ENCODE data around the gene ROR2. TPM values are rescaled to one million over a fixed set of nuclear protein-coding genes. Genes with fewer than 3 reads are reported as not detected.

The ROR2 gene
- total RNA-seq, 3 donors from 2014 or later (not counting 1 experiment from before 2014, with no cell fraction given) = 1.7 TPM; not detected in 2

DNA sequence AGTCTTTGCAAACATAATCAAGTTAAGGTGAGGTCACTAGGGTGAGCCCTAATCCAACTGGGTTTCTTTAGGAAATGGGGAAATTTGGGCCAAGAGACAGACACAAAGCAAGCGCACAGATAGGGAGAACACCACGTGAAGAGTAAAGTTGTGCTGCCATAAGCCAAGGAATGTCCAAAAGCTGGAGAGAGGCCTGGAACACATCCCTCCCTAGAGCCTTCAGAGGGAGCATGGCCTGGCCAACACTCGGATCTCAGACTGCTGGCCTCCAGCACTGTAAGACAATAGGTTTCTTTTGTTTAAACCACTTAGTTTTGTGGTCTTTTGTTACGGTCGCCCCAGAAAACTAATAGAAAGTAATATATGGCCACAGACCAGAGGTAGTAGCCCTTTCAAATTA is 8.1 kb upstream of the ROR2 start:
- intact Hi-C loops (cut with micrococcal nuclease) = no loop called here
- Histone ChIP-seq H3K4me3 (ENCODE audit: low read length) (no peak overlapping the region), H3K27me3 (ENCODE audit: control insufficient read depth, insufficient read depth, low read length) (no peaks in the 10 kb centered on the region), H3K27ac (ENCODE audit: low read length) (no peak overlapping the region), H3K9me3 (ENCODE audit: control insufficient read depth, insufficient read depth, low read length) (no peaks in the 10 kb centered on the region), H3K4me1 (ENCODE audit: control insufficient read depth, insufficient read depth, low read length) (no peaks in the 10 kb centered on the region), H3K36me3 (ENCODE audit: control insufficient read depth, insufficient read depth, low read length) (no peaks in the 10 kb centered on the region)
- Mint-ChIP-seq H3K36me3 (no peaks in the 10 kb centered on the region), H3K9me3 (no peaks in the 10 kb centered on the region), H3K4me1 (peaks cover 0 to 5% of the 10 kb centered on the region in 2 donors), H3K27ac (no peak overlapping the region), H3K4me3 (no peak overlapping the region), H3K27me3 (ENCODE audit: low read depth in 2 of 2) (peaks cover 18 to 21% of the 10 kb centered on the region in 2 donors)
- DNase-seq (no peak), ATAC-seq (no peak)
- 95% methylated on average over 4 of the region's 5 CpGs for WGBS (ENCODE audit: insufficient coverage)
- TF ChIP-seq, protein P1, sequence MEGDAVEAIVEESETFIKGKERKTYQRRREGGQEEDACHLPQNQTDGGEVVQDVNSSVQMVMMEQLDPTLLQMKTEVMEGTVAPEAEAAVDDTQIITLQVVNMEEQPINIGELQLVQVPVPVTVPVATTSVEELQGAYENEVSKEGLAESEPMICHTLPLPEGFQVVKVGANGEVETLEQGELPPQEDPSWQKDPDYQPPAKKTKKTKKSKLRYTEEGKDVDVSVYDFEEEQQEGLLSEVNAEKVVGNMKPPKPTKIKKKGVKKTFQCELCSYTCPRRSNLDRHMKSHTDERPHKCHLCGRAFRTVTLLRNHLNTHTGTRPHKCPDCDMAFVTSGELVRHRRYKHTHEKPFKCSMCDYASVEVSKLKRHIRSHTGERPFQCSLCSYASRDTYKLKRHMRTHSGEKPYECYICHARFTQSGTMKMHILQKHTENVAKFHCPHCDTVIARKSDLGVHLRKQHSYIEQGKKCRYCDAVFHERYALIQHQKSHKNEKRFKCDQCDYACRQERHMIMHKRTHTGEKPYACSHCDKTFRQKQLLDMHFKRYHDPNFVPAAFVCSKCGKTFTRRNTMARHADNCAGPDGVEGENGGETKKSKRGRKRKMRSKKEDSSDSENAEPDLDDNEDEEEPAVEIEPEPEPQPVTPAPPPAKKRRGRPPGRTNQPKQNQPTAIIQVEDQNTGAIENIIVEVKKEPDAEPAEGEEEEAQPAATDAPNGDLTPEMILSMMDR (IDR thresholded peaks at IDR 0.05) = no peak

DNA sequence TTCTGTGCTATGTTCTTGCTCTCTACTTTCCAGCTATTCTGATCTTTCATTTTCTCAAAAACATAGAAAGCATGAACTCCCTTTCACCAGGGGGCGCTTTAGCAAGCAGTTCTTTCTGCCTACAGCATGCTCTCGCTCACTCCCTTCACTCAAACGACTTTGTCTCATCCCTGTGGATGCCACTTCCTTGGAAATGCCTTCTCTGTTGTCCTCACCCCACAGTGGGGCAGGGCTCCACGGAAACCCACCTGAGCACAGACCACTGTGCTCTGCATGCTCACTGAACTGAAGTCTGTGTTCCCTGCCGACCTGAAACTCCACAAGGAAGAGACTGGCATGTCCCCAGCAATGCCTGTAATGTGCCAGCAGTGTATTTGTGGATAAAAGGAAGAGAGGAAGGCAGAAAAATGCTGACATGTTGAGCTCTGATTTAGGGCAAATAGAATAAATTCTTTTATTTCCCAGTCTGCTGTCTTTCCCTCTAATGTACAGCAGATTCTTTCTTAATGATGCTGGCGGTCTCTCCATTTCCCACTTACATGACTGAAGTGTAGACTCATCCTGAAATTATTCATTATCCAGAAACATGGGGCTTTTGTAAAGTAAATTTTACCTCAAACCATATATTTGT is 4.9 kb upstream of the ROR2 start:
- Mint-ChIP-seq H3K36me3 (no peaks in the 10 kb centered on the region), H3K27ac (no peak overlapping the region), H3K4me3 (no peak overlapping the region), H3K9me3 (no peaks in the 10 kb centered on the region), H3K4me1 (peaks cover 0 to 11% of the 10 kb centered on the region in 2 donors), H3K27me3 (ENCODE audit: low read depth in 2 of 2) (peaks cover 34 to 43% of the 10 kb centered on the region in 2 donors)
- Histone ChIP-seq H3K27ac (ENCODE audit: low read length) (no peak overlapping the region), H3K36me3 (ENCODE audit: control insufficient read depth, insufficient read depth, low read length) (no peaks in the 10 kb centered on the region), H3K27me3 (ENCODE audit: control insufficient read depth, insufficient read depth, low read length) (peaks cover 20% of the 10 kb centered on the region), H3K4me3 (ENCODE audit: low read length) (no peak overlapping the region), H3K9me3 (ENCODE audit: control insufficient read depth, insufficient read depth, low read length) (no peaks in the 10 kb centered on the region), H3K4me1 (ENCODE audit: control insufficient read depth, insufficient read depth, low read length) (peaks cover 5% of the 10 kb centered on the region)
- TF ChIP-seq, protein P1 (IDR thresholded peaks at IDR 0.05) = no peak
- no peak for ATAC-seq
- intact Hi-C loops (cut with micrococcal nuclease) = no loop called here
- DNase-seq = peak in 1 of 2 donors; percentile 17
- 31% methylated on average over 6 of the region's 6 CpGs for WGBS (ENCODE audit: insufficient coverage)

DNA sequence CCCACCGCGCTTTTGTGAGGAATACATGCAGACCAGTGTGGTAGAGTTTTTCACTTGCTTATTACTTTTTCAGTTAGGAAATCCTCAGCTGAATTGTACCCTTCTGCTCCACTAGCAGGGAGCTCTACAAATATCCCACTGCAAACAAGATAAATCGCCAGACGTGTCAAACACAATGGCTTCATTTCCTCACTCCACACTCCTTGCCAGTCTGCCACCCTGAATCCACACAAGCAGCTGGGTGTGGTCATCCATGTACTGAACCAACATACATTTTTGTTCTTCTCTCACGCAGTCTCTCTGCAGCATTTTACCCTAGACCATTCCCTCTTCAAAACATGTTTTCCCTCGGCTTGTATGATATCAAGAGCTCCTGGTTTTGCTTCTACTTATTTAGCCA is 3.7 kb upstream of the ROR2 start:
- no peaks in the 10 kb centered on the region for H3K9me3 Mint-ChIP-seq
- 90% methylated on average over 6 of the region's 6 CpGs for WGBS (ENCODE audit: insufficient coverage)
- peaks cover 0 to 11% of the 10 kb centered on the region in 2 donors for H3K4me1 Mint-ChIP-seq
- TF ChIP-seq, protein P1 (IDR thresholded peaks at IDR 0.05) = no peak
- intact Hi-C loops (cut with micrococcal nuclease) = no loop called here
- no peak overlapping the region for H3K4me3 Mint-ChIP-seq
- Histone ChIP-seq H3K27me3 (ENCODE audit: control insufficient read depth, insufficient read depth, low read length) (peaks cover 22% of the 10 kb centered on the region), H3K4me1 (ENCODE audit: control insufficient read depth, insufficient read depth, low read length) (peaks cover 11% of the 10 kb centered on the region), H3K4me3 (ENCODE audit: low read length) (no peak overlapping the region), H3K9me3 (ENCODE audit: control insufficient read depth, insufficient read depth, low read length) (no peaks in the 10 kb centered on the region), H3K36me3 (ENCODE audit: control insufficient read depth, insufficient read depth, low read length) (no peaks in the 10 kb centered on the region), H3K27ac (ENCODE audit: low read length) (no peak overlapping the region)
- peaks cover 34 to 43% of the 10 kb centered on the region in 2 donors for H3K27me3 Mint-ChIP-seq (ENCODE audit: low read depth in 2 of 2)
- no peaks in the 10 kb centered on the region for H3K36me3 Mint-ChIP-seq
- ATAC-seq (no peak), DNase-seq (no peak)
- H3K27ac Mint-ChIP-seq = no peak overlapping the region

Measured in natural killer cell (primary cell).